ENCODE data around the gene SLC7A7. TPM values are rescaled to one million over a fixed set of nuclear protein-coding genes. Genes with fewer than 3 reads are reported as not detected.
"Not testable (repeated sequence)": the region's sequence is repeated elsewhere in the genome, so short reads cannot be mapped to it uniquely, and the experiment has no call there.

SLC7A7 gene
- total RNA-seq (2014; rRNA removed; shearing (Covaris generic)): 5.7 and 8.3 TPM in 2 replicates

DNA sequence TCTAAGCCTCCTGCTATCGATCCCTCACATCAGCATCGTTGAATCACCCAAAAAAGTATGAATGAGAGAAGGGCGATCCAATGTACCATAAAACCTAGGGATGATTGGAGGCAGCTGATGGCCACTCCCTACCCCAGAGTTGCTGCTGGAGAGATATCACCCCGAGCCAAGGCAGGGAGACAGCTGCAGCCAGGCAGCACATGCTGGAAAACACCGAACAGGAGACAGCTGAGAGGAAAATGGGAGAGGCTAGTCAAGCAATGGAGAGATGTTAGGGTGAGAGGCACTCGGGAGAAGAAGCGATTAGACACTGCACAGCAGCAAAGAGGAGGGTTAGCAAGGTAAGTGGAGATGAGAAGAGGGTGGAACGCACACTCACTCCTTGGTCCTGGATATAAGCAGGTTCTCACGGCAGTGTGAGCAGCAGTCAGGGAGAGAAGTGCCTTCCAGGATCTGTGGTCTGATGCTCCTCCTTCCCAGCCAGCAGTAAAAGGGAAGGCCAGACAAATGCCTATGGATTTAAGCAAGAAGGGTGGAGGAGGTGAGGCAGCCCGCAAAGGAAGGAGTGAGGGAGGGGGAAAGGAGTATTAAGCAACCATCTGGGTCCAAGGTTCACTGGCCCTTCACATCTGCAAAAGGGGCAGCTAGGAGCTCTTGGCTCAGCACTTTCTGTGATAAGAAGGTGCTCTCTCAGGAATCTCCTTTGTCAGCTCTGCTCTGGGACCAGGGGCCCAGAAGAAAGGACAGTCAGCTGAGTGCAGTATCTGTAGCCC lies at the start of gene SLC7A7:
TSS of gene SLC7A7 (minus strand) at position 495 of the 773 bp plus-strand sequence. CDS start 2,037 bp downstream, outside the sequence.
- DNase-seq: peak; percentile 45
- Histone ChIP-seq H3K4me3 (ENCODE audit: insufficient read depth, low read depth, low read length) (no peak within 1 kb of the TSS), H3K27me3 (ENCODE audit: control insufficient read depth, insufficient read depth, low read length) (no peaks in the 10 kb centered on the region), H3K36me3 (replicated peaks; ENCODE audit: control insufficient read depth, insufficient read depth, low read length) (no peaks in the 10 kb centered on the region)

DNA sequence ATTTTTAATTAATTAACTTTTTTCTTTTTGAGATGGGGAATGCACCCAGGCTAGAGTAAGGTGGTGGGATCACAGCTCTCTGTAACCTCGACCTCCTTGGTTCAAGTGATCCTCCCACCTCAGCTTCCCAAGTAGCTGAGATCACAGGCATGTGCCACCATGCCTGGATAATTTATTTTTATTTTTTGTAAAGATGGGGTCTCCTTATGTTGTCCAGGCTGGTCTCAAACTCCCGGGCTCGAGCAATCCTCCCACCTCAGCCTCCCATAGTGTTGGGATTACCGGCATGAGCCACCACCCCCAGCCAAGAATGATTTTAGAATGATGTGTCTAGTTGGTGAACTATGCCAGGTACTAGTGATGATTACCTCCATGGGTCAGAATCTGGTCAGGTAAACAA lies 49.7 kb upstream of the SLC7A7 start:
- H3K36me3 ChIP-seq (replicated peaks; ENCODE audit: control insufficient read depth, insufficient read depth, low read length): no peaks in the 10 kb centered on the region
- no peak for DNase-seq
- H3K27me3 ChIP-seq (ENCODE audit: control insufficient read depth, insufficient read depth, low read length): no peaks in the 10 kb centered on the region
- no peak overlapping the region for H3K4me3 ChIP-seq (ENCODE audit: insufficient read depth, low read depth, low read length)

DNA sequence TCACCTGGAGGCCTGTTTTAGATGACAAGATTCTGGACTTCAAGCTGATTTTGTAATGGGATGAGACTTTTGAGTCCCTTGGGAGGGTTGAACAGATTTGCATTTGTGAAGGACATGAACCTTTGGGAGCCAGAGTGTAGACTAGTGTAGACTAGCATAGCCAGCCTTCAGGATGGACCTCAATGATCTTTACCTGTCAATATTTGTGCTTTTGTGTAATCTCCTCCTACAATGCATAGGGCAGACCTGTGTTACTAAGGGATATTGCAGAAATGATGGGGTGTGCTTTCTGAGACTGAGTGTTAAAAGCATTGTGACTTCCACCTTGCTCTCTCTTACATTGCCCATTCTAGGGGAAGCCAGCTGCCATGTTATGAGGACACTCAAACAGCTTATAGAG lies 46.4 kb upstream of the SLC7A7 start:
- Histone ChIP-seq H3K27me3 (ENCODE audit: control insufficient read depth, insufficient read depth, low read length) (no peaks in the 10 kb centered on the region), H3K4me3 (ENCODE audit: insufficient read depth, low read depth, low read length) (no peak overlapping the region), H3K36me3 (replicated peaks; ENCODE audit: control insufficient read depth, insufficient read depth, low read length) (no peaks in the 10 kb centered on the region)
- peak; percentile 0 for DNase-seq

- not testable (repeated sequence) for H3K4me3 ChIP-seq (ENCODE audit: insufficient read depth, low read depth, low read length); H3K27me3 ChIP-seq (ENCODE audit: control insufficient read depth, insufficient read depth, low read length); H3K36me3 ChIP-seq (replicated peaks; ENCODE audit: control insufficient read depth, insufficient read depth, low read length); DNase-seq
Observed at GRCh38 chr14:22860377-22860776, 45.1 kb upstream of the SLC7A7 start.

GRCh38 chr14:22856428-22856827 lies 41.2 kb upstream of the SLC7A7 start:
- Histone ChIP-seq H3K27me3 (ENCODE audit: control insufficient read depth, insufficient read depth, low read length) (no peaks in the 10 kb centered on the region), H3K36me3 (replicated peaks; ENCODE audit: control insufficient read depth, insufficient read depth, low read length) (no peaks in the 10 kb centered on the region)
- no peak for DNase-seq

GRCh38 chr14:22854963-22855724 lies 39.9 kb upstream of the SLC7A7 start:
- DNase-seq: no peak
- Histone ChIP-seq H3K36me3 (replicated peaks; ENCODE audit: control insufficient read depth, insufficient read depth, low read length) (no peaks in the 10 kb centered on the region), H3K4me3 (ENCODE audit: insufficient read depth, low read depth, low read length) (no peak overlapping the region), H3K27me3 (ENCODE audit: control insufficient read depth, insufficient read depth, low read length) (no peaks in the 10 kb centered on the region)

More at GRCh38 chr14:22856428-22856827, 41.2 kb upstream of the SLC7A7 start:
- no peak overlapping the region for H3K4me3 ChIP-seq (ENCODE audit: insufficient read depth, low read depth, low read length)

DNA sequence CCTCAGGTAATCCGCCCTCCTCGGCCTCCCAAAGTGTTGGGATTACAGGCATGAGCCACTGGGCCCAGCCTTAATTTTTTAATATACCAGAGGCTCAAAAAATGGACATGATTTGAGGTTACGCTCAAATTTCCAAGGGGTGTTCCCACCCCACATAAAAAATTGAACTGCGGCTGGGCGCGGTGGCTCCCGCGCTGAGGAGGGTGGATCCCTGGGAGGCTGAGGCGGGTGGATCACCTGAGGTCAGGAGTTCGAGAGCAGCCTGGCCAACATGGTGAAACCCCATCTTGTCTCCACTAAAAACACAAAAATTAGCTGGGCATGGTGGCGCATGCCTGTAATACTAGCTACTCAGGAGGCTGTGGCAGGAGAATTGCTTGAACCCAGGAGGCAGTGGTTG lies 39.1 kb upstream of the SLC7A7 start:
- not testable (repeated sequence) for H3K36me3 ChIP-seq (replicated peaks; ENCODE audit: control insufficient read depth, insufficient read depth, low read length); DNase-seq; H3K4me3 ChIP-seq (ENCODE audit: insufficient read depth, low read depth, low read length); H3K27me3 ChIP-seq (ENCODE audit: control insufficient read depth, insufficient read depth, low read length)

- DNase-seq: peak; percentile 91
- H3K27me3 ChIP-seq (ENCODE audit: control insufficient read depth, insufficient read depth, low read length): no peaks in the 10 kb centered on the region
Observed at GRCh38 chr14:22852940-22853767, 37.9 kb upstream of the SLC7A7 start.

DNA sequence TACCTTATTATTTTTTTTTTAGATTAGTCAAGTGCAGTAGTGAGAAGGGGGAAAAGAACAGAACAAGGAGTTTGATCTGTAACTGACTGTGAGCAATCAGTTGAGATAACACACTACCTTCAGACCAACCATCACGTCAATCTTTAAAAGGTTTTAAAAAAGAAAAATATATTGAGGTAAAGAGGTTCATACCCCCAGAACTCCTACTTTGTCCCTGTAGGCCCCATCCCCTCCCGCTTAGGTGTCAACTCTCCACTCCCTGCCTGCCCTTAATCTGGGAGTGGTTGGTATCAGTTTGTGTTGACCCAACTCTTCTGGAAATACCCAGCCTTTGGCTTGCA lies 37.3 kb upstream of the SLC7A7 start:
- Histone ChIP-seq H3K36me3 (replicated peaks; ENCODE audit: control insufficient read depth, insufficient read depth, low read length) (no peaks in the 10 kb centered on the region), H3K4me3 (ENCODE audit: insufficient read depth, low read depth, low read length) (no peak overlapping the region), H3K27me3 (ENCODE audit: control insufficient read depth, insufficient read depth, low read length) (no peaks in the 10 kb centered on the region)
- no peak for DNase-seq

More at GRCh38 chr14:22852940-22853767, 37.9 kb upstream of the SLC7A7 start:
- no peaks in the 10 kb centered on the region for H3K36me3 ChIP-seq (replicated peaks; ENCODE audit: control insufficient read depth, insufficient read depth, low read length)
- peak overlapping the region; percentile 44 for H3K4me3 ChIP-seq (ENCODE audit: insufficient read depth, low read depth, low read length)

DNA sequence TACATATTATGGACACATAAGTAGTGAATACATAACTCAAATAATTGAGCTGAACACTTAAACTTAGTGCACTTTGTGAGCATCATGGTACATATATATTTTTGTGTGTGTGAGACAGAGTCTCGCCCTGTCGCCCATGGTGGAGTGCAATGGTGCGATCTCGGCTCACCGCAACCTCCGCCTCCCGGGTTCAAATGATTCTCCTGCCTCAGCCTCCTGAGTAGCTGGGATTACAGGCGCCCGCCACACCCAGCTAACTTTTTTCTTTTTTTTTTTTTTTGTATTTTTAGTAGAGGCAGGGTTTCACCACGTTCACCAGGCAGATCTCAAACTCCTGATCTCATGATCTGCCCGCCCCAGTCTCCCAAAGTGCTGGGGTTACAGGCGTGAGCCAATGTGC lies 36.9 kb upstream of the SLC7A7 start:
- not testable (repeated sequence) for H3K4me3 ChIP-seq (ENCODE audit: insufficient read depth, low read depth, low read length); DNase-seq; H3K36me3 ChIP-seq (replicated peaks; ENCODE audit: control insufficient read depth, insufficient read depth, low read length); H3K27me3 ChIP-seq (ENCODE audit: control insufficient read depth, insufficient read depth, low read length)

GRCh38 chr14:22850944-22851764 lies 35.9 kb upstream of the SLC7A7 start:
- Histone ChIP-seq H3K36me3 (replicated peaks; ENCODE audit: control insufficient read depth, insufficient read depth, low read length) (no peaks in the 10 kb centered on the region; the same call in 1 of the 2 replicates), H3K27me3 (ENCODE audit: control insufficient read depth, insufficient read depth, low read length) (no peaks in the 10 kb centered on the region), H3K4me3 (ENCODE audit: insufficient read depth, low read depth, low read length) (no peak overlapping the region)
- DNase-seq: peak; percentile 38

DNA sequence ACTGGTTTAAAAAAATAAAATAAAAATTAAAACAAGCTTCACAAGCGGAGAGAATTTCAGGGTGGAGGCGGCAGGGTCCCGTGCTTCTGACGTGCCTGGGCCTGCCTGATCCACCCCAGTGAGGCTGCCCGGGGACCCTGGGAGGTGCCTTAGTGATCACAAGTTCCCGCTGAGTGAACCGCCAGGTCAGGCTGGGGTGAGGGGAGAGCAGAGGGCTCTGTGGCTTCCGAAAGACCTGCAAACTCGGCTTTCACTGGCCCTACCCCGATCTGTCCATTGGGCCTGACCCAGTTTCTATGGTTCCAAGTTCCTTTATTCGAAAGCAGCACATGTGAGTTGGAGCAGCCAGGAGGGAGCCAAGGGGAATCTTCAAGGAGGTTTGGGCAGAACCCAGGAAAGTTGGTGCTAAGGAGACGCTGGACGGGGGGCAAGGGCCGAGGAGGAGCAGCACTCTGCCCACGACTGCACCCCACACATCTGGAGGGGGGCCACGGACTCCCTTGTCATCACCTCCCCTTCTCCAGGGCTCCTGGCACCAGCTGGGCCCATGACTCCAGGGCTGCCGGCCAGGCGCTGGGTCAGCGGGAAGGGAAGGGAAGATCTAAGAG lies 34.1 kb upstream of the SLC7A7 start:
- H3K36me3 ChIP-seq (replicated peaks; ENCODE audit: control insufficient read depth, insufficient read depth, low read length): peaks cover 8% of the 10 kb centered on the region
- no peak overlapping the region for H3K4me3 ChIP-seq (ENCODE audit: insufficient read depth, low read depth, low read length)
- peak; percentile 70 for DNase-seq
- H3K27me3 ChIP-seq (ENCODE audit: control insufficient read depth, insufficient read depth, low read length): no peaks in the 10 kb centered on the region

GRCh38 chr14:22848351-22849164 lies 33.3 kb upstream of the SLC7A7 start:
- no peaks in the 10 kb centered on the region for H3K27me3 ChIP-seq (ENCODE audit: control insufficient read depth, insufficient read depth, low read length)
- H3K4me3 ChIP-seq (ENCODE audit: insufficient read depth, low read depth, low read length): no peak overlapping the region
- H3K36me3 ChIP-seq (replicated peaks; ENCODE audit: control insufficient read depth, insufficient read depth, low read length): peaks cover 8% of the 10 kb centered on the region
- peak; percentile 78 for DNase-seq

All from H7 (cell line).